HL-60/S4 (cell line): ENCODE measurements around the gene SLC5A12.

Experiments
- in situ Hi-C: fragments of 300-500 bp; cut with MboI; formaldehyde crosslinking; loops from 2 replicates; pipeline ENCODE4 v1.14.3; 2022; ENCODE audit warnings: low sequenced_read_pairs

SLC5A12 gene

DNA sequence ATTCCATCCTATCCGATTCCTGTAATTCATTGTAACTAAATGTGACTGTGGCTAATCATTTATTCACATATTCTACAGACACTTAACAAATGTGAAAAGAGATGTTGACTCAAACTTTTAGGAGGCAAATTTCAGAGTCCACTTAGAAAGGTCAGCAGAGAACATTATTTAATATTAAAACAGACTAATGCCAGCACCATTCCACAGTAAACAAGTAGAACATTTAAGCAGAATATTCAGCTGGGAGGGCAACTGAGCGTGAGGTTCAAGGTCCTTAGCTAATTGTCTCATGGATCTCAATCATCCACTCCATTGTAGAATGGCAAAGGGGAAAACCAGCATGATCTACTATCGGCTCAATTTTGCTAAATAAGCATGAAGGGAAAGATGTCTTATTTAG lies 5.1 kb upstream of the SLC5A12 start:
- in situ Hi-C loops = no loop called here

- in situ Hi-C loops = no loop called here
These were observed 1.9 kb downstream of the SLC5A12 start for GRCh38 chr11:26719998-26720397.

- in situ Hi-C loops = no loop called here
These were observed 2.4 kb downstream of the SLC5A12 start for GRCh38 chr11:26719289-26719973.

- in situ Hi-C loops = no loop called here
These were observed 4.1 kb downstream of the SLC5A12 start for GRCh38 chr11:26717771-26718170.

DNA sequence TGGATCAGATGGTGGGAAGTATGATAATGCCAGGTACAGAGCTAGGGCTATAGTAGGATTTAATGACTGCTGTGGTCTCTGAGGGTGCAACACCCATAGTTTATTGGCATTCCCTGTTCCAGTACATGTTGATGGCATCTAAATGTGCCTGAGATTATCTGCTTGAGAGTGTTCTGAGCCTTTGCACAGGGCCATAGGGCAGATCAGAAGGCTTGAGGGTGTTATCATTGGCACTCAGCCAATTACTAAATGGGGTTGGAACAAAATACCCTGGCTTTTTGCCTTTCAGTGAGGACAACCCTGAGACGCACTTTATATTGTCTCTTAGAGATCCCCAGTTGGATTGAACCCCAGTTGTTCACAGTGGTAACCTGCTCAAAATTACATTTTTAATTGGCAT lies 6.7 kb downstream of the SLC5A12 start:
- in situ Hi-C loops = no loop called here

- in situ Hi-C loops = no loop called here
These were observed 9.4 kb downstream of the SLC5A12 start for GRCh38 chr11:26712497-26712896.

- in situ Hi-C loops = no loop called here
These were observed 11.4 kb downstream of the SLC5A12 start for GRCh38 chr11:26710489-26710888.

GRCh38 chr11:26708736-26709456 lies 13.0 kb downstream of the SLC5A12 start:
- in situ Hi-C loops = no loop called here

GRCh38 chr11:26706181-26706580 lies 15.7 kb downstream of the SLC5A12 start:
- in situ Hi-C loops = no loop called here

DNA sequence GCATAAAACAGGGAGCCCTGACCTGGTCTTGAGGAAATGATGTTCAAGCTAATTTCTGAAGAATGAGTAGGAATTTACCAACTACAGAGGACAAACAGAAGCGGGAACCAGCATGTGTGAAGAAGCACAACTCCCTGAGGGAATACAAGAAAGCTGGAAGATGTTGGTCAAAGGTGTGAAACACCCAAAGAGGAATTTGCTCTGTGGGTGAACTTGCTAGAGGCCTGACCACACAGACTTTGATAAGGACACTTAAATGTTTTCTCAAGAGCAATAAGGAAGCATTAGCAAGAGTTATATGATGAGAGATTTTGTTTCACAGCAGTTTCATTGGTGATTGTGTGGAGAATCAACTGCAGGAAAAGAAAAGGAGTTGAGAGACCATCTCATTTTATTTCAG lies 17.6 kb downstream of the SLC5A12 start:
- in situ Hi-C loops = no loop called here

GRCh38 chr11:26703411-26704191 lies 18.3 kb downstream of the SLC5A12 start:
- in situ Hi-C loops = no loop called here

GRCh38 chr11:26702406-26702805 lies 19.5 kb downstream of the SLC5A12 start:
- in situ Hi-C loops = no loop called here

DNA sequence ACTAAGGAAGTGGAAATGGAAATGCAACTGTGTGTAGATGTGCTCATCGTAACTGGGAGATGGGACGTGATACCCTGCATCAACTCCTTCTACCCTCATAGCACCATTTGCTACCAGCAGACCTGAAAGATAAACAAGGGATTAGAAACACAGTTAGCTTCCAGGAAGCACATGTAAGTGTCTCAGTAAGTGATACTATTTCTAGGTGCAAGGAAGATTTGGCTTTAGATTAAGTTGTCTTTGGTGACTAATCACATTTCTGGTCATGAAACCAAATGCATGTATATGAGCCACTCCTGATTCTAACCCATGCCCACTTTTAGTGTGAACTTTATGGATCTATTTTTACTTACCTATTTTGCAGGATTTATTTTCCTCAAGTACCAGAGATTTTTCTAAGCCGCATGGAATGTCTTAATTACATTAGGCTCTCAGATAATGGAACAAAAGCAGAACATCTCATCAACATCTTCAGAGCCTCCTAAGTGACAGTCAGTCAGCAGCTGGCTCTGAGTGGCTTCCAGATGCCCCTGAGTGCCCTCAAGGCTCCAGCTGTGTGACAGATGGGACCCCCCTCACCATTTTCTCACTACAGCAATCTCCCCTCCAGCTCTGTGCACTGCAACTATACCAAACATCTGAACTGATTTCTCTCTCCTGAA lies 21.2 kb downstream of the SLC5A12 start:
- in situ Hi-C loops = no loop called here

DNA sequence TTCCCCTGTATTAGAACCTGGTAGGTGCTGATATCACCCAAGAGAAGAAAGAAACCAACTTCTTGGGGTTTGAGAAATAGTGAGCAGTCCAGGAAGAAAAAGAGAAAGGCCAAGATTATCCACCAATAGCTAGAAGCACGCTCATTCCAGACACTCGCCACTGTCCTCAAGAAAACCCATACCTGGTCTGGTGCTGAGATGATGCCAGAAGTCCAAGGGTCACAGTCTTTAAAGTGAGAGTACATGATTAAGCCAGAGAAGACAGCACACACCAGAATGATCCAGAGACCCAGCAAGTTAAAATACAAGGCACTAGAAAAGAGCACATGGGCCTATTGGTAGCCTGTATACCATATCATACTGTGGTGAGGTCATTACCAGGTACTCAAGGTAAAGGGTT lies 23.6 kb downstream of the SLC5A12 start:
- in situ Hi-C loops = no loop called here

- in situ Hi-C loops = no loop called here
These were observed 25.5 kb downstream of the SLC5A12 start for GRCh38 chr11:26696330-26696729.

- in situ Hi-C loops = no loop called here
These were observed 33.2 kb downstream of the SLC5A12 start for GRCh38 chr11:26688701-26689100.

DNA sequence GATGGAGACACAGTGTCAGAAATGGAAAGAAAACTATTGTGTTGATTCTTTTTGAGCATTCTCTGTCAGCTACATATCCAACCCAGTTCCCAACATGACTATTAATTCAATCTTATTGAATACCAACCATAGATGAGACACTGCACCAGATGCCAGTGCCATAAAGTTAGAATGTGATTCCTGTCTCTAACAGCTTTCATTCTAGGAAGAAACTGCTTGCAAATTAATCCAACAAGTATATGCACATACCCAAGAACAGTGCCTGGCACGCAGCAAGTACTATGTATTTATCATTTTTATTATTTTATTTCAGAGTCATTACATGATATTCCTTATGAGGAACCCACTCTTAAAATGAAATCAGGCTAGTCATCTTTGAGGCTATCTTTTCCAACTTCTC lies 34.5 kb downstream of the SLC5A12 start:
- in situ Hi-C loops = no loop called here

DNA sequence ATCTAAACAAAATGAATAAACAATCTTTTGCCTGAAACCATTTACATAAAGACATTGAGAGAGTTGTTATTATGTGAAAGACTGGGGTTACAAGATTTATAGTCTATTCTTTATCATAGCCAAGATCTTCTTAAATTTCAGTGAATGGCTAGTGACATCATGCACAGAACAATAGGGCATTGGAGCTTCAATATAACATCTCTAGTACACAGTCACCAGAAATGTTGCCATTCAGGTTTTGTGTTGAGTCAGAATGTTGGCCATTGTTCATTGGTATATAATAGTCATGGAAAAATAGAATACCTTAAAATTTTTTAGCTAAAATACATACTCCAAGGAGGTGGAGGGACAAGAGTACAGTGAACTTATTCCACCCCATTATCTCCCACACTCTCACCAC lies 44.3 kb downstream of the SLC5A12 start:
- in situ Hi-C loops = no loop called here

DNA sequence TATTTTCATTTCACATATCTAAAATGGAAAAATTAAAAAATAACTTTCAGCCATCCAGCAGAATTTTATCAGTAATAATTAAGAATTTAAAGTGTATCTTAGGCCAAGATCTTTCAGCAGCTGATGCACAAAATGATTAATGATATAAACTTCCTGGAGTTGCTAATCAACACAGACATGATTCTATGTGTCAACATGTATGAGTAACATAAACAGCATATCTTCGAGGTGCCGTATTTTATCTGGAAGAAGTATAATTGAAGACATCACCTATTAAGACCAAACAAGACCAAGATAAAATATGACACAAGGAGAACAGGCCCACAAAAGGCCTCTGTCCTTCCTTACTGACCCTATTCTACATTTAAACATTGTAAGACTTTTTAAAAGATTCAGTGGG lies 45.2 kb downstream of the SLC5A12 start:
- in situ Hi-C loops = no loop called here

- in situ Hi-C loops = no loop called here
These were observed 46.5 kb downstream of the SLC5A12 start for GRCh38 chr11:26675233-26675928.

DNA sequence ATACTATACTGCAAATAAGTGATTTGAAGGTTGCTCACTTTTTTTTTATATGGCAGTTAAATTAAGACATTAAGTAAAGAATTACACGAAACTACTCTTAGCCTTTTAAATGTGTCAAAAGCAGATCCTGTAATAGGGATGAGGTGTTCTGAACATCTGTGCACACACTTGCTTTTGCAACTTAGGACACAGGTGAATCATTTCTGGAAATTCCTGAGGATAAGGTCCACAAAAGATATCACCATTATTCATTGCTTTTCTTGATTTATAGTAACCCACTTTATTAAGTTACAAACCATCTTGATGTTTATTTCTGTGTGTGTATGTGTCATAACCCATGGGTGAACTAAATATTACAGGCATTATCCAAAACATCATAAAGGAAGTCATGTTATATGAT lies 55.9 kb downstream of the SLC5A12 start:
- in situ Hi-C loops = no loop called here
